ENCODE results near the gene ZDHHC8. TPM values are rescaled to one million over a fixed set of nuclear protein-coding genes. Genes with fewer than 3 reads are reported as not detected.
A peak's percentile ranks its signal among the peaks of the same experiment; 100 is the strongest.

The ZDHHC8 gene
- total RNA-seq, 2 donors from 2014 or later: 82.2 to 82.3 TPM

GRCh38 chr22:20178915-20179227 lies 47.3 kb downstream of the ZDHHC8 start:
- Mint-ChIP-seq H3K36me3 (ENCODE audit: low read depth) (no peaks in the 10 kb centered on the region), H3K27me3 (ENCODE audit: insufficient read depth) (no peaks in the 10 kb centered on the region), H3K4me3 (no peak overlapping the region), H3K27ac (no peak overlapping the region), H3K9me3 (no peaks in the 10 kb centered on the region), H3K4me1 (peaks cover 12% of the 10 kb centered on the region)
- H3K9me3 ChIP-seq (ENCODE audit: control insufficient read depth, low read length): no peaks in the 10 kb centered on the region
- no peak overlapping the region for H3K27ac ChIP-seq (ENCODE audit: low read depth, low read length)
- no peak overlapping the region for H3K9ac ChIP-seq (ENCODE audit: extremely low read depth, low read length, poor library complexity, severe bottlenecking)
- no peak for DNase-seq
- no peak for TF ChIP-seq CTCF (conservative IDR thresholded peaks at IDR 0.05)
- H3K4me1 ChIP-seq (ENCODE audit: control insufficient read depth, insufficient read depth, low read length): peaks cover 10% of the 10 kb centered on the region
- no peak overlapping the region for H3K4me3 ChIP-seq (ENCODE audit: low read length)
- H3K27me3 ChIP-seq (ENCODE audit: control insufficient read depth, insufficient read depth, low read length, poor library complexity, severe bottlenecking): no peaks in the 10 kb centered on the region
- H3K36me3 ChIP-seq (ENCODE audit: control insufficient read depth, insufficient read depth, low read length): no peaks in the 10 kb centered on the region
- 95 to 100% methylated on average over 5 to 10 of the region's 10 CpGs for WGBS, 2 experiments (ENCODE audit: insufficient coverage in 1 of 2, insufficient read length in 1 of 2)

- H3K27ac Mint-ChIP-seq: no peak overlapping the region
- H3K27me3 Mint-ChIP-seq (ENCODE audit: insufficient read depth): no peaks in the 10 kb centered on the region
- WGBS, 2 experiments (ENCODE audit: insufficient coverage in 1 of 2, insufficient read length in 1 of 2): 91 to 95% methylated on average over 22 to 27 of the region's 27 CpGs
- no peaks in the 10 kb centered on the region for H3K36me3 ChIP-seq (ENCODE audit: control insufficient read depth, insufficient read depth, low read length)
- TF ChIP-seq CTCF (conservative IDR thresholded peaks at IDR 0.05): no peak
- no peaks in the 10 kb centered on the region for H3K36me3 Mint-ChIP-seq (ENCODE audit: low read depth)
- no peaks in the 10 kb centered on the region for H3K27me3 ChIP-seq (ENCODE audit: control insufficient read depth, insufficient read depth, low read length, poor library complexity, severe bottlenecking)
- H3K4me3 ChIP-seq (ENCODE audit: low read length): no peak overlapping the region
- H3K9me3 Mint-ChIP-seq: no peaks in the 10 kb centered on the region
- DNase-seq: no peak
- H3K9ac ChIP-seq (ENCODE audit: extremely low read depth, low read length, poor library complexity, severe bottlenecking): no peak overlapping the region
- peaks cover 2% of the 10 kb centered on the region for H3K4me1 ChIP-seq (ENCODE audit: control insufficient read depth, insufficient read depth, low read length)
- H3K4me1 Mint-ChIP-seq: peaks cover 6% of the 10 kb centered on the region
- H3K27ac ChIP-seq (ENCODE audit: low read depth, low read length): no peak overlapping the region
- no peak overlapping the region for H3K4me3 Mint-ChIP-seq
- H3K9me3 ChIP-seq (ENCODE audit: control insufficient read depth, low read length): no peaks in the 10 kb centered on the region
Measured at GRCh38 chr22:20179455-20180244, 48.0 kb downstream of the ZDHHC8 start.

DNA sequence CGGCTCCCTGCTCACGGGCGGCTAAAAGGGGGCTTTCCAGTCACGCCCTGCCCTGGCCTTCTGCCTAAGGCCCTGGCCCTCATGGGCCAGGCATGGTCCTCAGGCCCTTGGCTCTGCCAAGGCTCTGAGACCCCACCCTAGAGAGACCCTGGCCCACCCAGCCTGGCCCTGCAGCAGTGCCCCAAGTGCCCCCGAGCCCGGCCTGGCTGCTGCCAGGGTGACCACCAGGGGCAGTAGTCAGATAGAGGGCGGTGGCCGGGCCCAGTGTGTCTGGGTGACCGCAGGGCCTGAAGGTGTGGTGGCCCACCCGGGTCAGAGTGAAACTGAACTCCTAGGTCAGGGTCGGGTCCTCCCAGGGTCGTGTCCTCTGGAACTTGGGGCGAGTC lies 48.6 kb downstream of the ZDHHC8 start:
- TF ChIP-seq CTCF (conservative IDR thresholded peaks at IDR 0.05): peak; percentile 76
- Mint-ChIP-seq H3K4me1 (peaks cover under 1% of the 10 kb centered on the region), H3K36me3 (ENCODE audit: low read depth) (no peaks in the 10 kb centered on the region), H3K9me3 (no peaks in the 10 kb centered on the region), H3K27me3 (ENCODE audit: insufficient read depth) (no peaks in the 10 kb centered on the region), H3K27ac (no peak overlapping the region), H3K4me3 (no peak overlapping the region)
- Histone ChIP-seq H3K36me3 (ENCODE audit: control insufficient read depth, insufficient read depth, low read length) (no peaks in the 10 kb centered on the region), H3K27me3 (ENCODE audit: control insufficient read depth, insufficient read depth, low read length, poor library complexity, severe bottlenecking) (no peaks in the 10 kb centered on the region), H3K9me3 (ENCODE audit: control insufficient read depth, low read length) (no peaks in the 10 kb centered on the region), H3K27ac (ENCODE audit: low read depth, low read length) (no peak overlapping the region), H3K4me3 (ENCODE audit: low read length) (no peak overlapping the region), H3K4me1 (ENCODE audit: control insufficient read depth, insufficient read depth, low read length) (no peaks in the 10 kb centered on the region), H3K9ac (ENCODE audit: extremely low read depth, low read length, poor library complexity, severe bottlenecking) (no peak overlapping the region)
- 86 to 88% methylated on average over 9 to 13 of the region's 13 CpGs for WGBS, 2 experiments (ENCODE audit: insufficient coverage in 1 of 2, insufficient read length in 1 of 2)
- DNase-seq: peak; percentile 71
